DMS153 treated with DMSO at 0.1 percent for 48 hours (cell line): ENCODE measurements around the gene DOP1A.
A peak's percentile ranks its signal among the peaks of the same experiment; 100 is the strongest.
"Not testable (repeated sequence)": the region's sequence is repeated elsewhere in the genome, so short reads cannot be mapped to it uniquely, and the experiment has no call there.

Source experiments
- DNase-seq: peaks from one replicate; lab custom pipeline; 2025; ENCODE audit not compliant: unreplicated experiment; lab: John Stamatoyannopoulos, UW

Gene DOP1A

DNA sequence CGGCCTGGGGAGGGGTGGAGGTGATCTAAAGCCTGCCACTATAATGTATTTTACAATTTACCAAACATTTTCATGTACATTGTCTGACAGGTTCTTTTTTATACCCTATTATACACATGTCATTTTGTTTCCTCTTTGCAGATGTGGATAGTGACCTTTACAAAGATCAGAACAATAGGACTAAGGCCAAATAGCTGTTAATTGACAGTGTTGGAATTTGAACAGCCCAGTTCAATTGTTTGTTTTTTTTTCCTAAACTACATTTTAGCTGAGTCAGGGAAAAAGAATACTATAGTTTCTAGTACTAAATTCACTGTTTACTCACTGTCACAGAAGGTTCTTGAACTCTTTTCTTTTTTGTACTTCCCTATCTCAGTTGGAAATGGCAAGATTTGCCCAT is 85.4 kb downstream of the DOP1A start:
- DNase-seq: no peak

DNA sequence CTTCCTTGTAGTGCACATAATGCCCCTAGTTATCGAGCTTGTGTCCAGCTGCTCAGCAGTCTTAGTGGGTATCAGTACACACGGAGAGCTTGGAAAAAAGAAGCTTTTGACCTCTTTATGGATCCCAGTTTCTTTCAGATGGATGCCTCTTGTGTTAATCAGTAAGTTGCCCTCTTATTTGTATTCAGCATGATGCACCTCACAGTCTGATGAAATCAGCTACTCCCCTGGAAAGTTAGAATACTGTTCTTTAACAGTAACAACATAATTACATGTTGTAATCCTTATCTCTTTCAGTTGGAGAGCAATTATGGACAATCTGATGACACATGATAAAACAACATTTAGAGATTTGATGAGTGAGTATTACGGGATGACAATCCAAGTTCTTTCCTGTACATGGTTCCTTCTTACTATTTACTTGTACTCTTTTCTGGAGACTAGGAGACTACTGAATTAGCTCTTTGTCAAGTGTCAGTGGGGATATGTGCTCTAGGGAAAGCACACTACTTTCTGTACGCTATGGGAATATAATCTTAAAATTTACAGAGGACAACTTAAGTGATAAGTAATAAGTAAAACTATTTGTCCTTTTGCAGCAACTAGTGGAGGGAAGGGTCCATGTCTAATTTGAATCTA is 86.5 kb downstream of the DOP1A start:
- DNase-seq: no peak

DNA sequence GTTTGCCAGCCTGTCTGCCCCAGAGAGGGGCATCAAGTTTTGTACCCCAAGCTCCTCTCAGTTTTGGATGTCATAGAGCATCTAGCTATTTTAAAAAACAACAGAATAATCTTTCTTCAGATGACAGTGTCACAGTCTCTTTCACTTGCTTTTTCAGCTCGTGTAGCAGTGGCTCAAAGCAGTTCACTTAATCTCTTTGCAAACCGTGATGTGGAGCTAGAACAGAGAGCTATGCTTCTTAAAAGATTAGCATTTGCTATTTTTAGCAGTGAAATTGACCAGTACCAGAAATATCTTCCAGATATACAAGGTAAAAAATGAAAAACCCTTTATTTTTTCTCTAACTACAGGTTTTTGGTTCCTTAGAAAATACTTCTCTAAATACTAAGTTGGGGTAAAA is 88.3 kb downstream of the DOP1A start:
- no peak for DNase-seq

DNA sequence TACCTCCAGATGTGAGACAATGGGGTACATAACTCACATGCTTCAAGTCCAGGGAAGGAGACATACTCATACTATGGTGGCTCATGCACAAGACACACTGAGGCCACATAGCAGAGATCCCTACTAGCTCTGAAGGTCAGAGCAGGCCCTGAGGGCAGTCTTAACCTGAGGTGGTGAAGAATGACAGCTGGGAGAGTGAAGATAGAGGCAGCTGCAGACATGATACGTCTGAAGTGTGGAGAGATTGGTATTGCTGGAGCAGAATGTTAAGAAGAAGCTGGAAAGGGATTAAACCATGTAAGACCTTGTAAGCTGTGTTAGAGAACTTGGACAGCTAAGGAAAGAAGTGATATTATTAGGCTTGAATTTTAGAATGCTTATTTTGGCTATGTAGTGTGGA is 92.7 kb downstream of the DOP1A start:
- DNase-seq: no peak

DNA sequence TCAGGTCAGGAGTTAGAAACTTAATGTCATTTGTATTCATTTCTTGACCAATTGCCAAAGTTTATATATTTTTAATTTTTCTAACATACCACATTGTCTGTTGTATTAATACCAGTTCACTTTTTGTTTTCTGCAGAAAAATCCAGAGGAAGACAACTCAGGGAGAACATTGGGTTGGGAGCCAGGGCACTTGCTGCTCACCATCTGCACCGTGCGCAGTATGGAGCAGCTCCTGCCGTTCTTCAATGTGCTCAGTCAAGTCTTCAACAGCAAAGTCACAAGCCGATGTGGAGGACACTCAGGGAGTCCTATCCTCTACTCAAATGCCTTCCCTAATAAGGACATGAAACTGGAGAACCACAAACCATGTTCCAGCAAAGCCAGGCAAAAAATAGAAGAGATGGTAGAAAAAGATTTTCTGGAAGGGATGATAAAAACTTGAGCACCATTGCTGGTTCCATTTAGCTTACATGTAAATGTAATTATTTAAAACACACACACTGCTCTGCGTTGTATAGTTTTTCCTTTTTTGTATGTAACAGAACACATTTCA is 100.3 kb downstream of the DOP1A start:
- DNase-seq: no peak

DNA sequence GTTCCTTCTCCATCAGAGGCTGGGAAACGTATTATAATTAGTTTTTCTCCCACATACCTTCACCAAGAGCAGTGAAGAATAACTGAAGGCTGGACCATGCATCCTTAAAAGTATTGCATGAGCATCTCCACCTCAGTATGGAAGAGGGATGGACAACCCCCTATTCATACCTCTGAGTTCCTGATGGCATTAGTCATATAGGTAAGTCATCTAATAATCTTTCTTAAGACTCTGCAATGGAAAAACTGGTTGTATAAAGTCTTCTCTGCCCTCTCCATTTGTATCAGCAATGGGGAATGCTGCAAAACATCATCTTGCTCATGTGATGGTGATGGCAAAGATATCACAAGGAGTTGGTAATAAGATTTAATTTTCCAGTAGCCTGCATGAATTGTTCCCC is 101.1 kb downstream of the DOP1A start:
- no peak for DNase-seq

DNA sequence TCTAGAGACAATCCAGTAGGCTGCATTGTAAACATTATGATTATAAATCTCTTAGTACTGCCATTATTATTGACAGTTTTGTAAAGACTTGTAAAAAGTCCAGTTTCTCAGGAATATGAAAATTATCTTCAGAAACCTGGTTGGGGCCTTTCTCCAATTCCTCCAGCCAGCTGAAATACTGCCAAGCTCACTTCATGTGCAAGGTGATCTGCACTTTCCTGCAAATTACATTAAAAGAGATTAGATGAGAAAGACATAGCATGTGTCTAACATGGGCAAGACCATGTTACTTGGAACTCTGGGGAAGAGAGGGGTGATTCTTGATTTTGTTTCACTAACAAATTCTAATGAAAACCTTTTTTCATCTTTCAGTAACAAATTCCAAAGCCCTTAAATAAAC is 101.6 kb downstream of the DOP1A start:
- DNase-seq: no peak

DNA sequence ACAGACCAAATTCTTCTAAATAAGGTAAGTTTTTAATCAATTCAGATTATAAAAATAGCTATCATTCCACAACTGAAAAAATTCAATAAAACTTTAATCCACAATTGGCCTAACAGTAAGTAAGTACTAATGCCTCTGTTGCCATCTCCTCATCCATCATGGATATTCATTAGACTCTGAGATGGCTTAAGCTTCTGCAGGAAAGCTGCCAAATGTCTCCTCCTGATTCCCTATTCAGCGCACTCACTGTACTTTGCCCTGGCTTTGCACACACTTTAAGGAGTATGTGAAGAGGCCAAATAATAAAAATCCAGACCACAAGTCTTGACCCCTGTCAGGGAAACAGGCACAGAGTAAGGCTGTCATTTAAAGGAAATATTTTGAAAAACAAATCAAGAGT is 102.0 kb downstream of the DOP1A start:
- no peak for DNase-seq

DNA sequence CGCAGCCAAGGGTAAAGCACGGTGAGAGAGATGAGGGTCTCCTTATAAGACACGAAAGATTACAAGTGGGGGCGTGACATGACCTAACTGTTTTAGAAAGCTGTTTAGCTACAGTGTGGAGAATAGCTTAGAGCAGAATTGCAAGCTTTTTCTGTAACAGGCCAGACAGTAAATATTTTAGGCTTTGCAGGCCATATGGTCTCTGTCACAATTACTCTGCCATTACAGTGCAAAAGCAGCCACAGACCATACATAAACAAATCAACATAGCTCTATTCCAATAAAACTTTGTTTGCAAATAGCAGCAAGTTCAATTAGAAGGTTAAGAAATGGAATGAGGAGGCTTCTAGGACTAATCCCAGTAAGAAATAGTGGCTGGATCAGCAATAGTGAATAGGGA is 108.8 kb downstream of the DOP1A start:
- DNase-seq: no peak

DNA sequence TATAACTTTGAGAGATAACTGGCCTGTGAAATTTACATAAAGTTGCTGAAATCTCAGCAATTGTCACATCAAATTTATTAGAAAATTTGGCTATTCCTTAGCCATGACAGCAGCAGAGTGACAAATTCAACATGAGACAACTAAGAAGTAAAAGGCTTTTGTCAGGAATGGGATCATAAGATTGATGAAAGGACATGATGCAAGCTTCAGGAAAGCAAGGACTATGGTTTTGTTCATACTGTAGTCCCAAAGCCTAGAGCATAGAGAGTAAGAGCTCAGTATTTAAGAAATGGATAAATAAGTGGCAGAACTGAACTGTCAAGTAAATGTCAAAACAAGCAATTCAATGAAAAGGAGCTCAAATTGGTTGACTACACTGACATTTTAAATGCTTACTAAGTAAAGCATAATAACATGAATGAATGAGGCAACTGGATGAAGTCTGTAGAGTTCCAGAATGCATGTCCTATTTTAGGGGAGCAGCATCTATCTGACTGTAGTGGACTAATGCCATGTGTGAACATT is 113.0 kb downstream of the DOP1A start:
- no peak for DNase-seq

DNA sequence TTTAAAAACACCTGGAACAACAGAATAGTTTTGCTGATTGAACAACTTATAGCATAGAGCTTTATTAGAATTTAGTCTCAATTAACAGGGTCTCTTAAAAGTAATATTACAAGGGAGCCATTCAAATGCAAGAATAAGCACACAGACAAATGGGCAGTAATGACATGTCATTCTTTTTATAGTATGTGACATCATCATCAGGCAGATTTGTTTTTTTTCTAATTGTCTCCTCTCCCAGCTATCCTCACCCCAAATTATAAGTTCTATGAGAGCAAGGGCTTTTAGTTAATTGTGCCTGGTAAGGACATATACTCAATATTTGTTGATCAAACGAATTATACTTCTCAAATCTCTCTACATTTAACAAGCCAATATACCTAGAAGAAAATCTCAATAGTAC is 114.6 kb downstream of the DOP1A start:
- no peak for DNase-seq

DNA sequence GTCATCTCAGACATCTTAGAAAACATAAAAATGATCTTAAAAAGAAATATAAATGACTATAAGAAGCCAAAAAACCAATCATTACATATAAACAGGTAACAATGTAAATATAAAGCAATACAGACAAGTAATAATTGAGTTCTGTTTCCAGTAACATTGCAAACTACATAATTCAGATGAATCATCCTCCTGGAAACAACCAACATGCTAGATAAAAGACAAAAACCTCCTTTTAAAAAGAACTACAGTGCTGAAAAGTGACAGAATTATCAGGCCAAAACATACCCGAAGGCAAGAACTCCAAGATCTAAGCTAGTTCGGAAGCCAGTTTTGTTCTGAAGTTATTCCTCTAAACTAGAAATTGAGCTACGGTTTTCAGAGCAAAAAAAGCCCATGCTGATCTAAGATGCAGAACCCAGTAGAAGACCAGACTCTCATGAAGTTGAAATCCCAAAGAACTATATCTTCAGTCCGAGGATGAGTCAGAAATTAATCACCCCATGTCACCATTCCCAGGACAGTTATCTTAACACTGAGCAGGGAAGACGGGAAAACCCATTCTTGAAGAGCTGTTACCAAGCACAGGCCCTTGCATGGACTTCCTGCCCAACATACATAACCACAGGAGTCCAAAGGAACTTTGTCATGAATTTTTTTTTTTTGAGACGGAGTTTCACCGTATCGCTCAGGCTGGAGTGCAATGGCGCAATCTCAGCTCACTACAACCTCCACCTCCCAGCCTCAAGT is 115.8 kb downstream of the DOP1A start:
- DNase-seq: no peak

DNA sequence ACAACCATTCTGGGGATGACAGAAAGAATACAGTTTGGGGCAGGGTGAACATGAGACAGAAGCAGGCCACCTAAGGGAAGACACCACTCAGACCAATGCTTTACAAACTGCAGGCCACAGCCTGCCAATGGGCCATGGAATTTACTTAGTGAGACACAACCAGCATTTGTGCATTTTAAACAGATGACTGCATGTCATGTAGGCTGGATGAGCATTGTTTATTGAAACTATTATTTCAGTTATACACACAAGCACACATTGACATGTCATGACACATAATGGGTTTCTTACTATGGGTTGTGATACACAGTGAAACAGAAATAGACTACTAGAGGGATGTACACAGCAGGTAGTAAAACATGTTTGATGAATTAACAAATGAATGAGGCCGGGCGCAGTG is 117.6 kb downstream of the DOP1A start:
- no peak for DNase-seq

DNA sequence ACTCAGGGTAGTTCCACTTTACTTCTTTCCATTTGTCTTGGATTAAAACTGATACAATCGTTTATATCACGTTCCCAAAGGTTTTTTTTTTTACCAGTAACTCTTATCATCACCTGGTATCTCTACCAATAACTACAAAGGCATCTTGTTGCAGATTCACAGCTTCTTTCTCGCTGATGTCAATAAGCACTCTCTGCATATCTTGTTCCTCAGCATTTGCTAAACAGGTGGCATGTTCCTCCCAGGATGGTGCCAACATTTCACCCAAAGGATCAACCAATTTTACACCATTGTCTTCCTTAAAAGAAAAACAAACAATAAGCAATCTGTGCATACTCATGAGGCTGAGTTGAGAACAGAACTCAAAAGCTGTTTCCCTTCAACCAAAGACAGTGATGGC is 121.0 kb downstream of the DOP1A start:
- DNase-seq: no peak

DNA sequence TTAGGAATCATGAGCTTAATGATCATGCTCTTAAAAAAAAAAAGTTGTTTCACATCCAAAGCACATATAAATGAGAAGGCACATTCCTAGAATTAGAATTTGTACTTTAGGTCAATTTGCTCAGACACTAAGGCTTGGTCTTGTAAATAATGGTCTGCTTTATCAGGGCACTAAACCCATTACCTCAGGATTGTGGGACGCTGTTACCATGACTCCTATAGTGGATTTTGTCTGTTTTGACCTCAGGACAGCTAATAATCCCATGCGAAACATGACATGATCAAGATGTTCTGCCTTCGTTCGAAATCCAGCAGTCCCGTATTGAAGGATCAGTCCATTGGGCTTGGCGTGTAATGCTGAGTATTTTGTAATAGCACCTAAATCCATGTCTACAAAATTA is 123.2 kb downstream of the DOP1A start:
- DNase-seq: no peak

DNA sequence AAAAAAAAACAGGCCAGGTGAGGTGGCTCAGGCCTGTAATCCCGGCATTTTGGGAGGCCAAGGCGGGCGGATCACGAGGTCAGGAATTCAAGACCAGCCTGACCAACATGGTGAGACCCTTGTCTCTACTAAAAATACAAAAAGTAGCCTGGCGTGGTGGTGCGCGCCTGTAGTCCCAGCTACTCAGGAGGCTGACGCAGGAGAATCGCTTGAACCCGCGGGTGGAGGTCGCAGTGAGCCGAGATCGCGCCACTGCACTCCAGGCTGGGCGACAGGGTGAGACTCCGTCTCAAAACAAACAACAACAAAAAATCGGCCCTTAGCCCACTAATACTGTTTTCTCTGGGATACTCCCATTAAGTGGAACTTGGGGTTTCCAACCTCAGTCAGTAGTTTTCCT is 124.5 kb downstream of the DOP1A start:
- DNase-seq: not testable (repeated sequence)

DNA sequence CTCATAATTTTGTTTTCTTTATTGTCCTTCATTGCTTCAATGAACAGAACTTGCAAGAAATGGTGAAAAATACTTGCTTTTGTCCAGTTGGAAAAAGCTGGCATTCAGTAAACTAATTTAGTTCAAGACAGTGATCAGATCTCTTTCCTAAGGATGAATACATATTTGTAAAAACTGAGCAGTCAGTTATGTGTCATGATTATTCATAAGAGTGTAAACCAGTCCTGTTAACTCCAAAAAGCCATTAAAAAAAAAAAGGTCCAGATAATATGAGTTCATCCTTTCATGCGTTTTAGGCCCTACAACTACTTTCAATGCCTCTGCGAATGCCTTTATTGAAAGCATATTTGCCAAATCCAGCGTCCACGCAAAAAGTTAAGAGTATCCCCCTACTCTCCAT is 125.0 kb downstream of the DOP1A start:
- no peak for DNase-seq

DNA sequence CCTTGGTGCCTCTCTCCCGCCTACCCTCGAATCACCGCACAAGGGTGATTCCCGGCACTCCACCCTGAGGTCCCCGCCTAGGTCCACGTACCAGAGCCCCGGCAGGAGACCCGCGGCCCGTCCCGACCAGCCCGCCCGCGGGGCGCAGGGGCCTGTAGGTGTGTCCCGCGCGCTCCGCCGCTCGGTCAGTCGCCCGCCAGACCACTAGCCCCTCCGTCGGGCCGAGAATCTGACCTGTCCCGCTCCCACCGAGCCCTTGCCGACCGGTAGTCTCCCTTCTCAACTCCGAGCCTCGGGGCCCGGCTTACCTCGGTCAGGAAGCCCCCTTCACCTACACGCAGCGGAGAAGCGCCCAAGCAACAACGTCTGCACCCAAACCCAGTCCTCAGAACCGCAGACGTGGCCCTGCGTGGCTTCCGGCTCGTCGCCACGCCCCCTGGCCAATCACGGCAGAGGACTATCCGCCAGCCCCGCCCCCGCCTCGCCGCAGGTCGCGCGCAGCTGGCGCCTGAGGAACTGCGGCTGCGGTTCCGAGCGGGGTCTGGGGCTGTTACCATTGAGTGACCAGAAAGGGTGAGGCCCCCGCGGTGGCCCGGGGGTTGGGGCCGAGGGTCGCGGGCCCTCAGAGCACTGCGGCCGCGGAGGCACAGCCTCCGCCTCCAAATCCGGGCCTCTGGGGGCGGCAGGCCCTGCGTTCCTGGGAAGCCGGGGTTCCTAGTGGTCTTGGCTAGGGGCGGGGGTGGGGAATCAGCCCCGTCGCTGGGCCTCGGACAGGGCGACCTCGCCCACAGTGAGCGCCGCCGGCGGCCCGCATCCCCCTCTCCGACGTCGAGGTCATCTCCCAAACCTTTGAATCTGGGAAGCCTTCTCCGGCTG is 125.6 kb downstream of the DOP1A start, which contains the start of the genes PGM3 and RWDD2A:
PGM3 (minus strand) TSS at position 395 of the 876 bp plus-strand sequence. CDS start 2,253 bp downstream, outside the sequence.
RWDD2A (plus strand) TSS at position 487 of the 876 bp plus-strand sequence. CDS start 1,095 bp downstream, outside the sequence.
- DNase-seq: peak; percentile 85

DNA sequence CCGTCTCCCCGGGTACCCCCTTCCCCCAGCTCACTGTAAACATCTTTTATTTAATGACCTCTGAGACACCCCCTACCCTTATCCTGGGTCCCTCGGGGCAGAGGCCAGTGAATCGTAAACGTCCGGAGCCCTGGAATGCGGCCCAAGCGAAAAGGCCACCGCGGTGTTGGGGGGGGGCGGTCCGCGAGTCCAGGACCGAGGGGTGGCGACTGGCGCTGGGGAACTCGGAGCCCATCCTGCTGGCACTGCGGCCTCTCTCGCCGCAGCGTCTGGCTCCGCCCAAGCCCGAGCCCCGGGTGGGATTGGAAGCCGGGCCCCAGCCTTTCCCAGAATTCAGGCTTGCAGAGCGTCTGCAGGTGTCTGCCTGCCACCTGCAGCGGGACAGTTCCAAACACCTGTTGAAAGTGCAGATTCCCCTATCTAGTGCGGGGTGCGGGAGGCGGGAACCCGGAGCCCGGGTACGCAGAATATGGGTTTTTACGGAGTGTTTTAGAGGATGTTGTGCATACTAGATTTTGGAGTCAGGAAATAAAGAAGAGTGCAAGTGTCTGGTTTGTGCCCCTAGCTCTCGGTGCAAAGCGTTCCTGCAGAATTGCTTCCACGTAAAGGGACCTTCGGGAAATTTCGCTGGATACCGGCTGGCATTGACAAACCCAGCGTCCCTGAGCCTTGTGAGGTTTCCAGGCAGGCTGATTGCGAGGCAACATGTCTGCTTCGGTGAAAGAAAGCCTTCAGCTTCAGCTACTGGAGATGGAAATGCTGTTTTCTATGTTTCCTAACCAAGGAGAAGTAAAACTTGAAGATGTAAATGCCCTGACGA is 126.5 kb downstream of the DOP1A start:
- peak; percentile 66 for DNase-seq

DNA sequence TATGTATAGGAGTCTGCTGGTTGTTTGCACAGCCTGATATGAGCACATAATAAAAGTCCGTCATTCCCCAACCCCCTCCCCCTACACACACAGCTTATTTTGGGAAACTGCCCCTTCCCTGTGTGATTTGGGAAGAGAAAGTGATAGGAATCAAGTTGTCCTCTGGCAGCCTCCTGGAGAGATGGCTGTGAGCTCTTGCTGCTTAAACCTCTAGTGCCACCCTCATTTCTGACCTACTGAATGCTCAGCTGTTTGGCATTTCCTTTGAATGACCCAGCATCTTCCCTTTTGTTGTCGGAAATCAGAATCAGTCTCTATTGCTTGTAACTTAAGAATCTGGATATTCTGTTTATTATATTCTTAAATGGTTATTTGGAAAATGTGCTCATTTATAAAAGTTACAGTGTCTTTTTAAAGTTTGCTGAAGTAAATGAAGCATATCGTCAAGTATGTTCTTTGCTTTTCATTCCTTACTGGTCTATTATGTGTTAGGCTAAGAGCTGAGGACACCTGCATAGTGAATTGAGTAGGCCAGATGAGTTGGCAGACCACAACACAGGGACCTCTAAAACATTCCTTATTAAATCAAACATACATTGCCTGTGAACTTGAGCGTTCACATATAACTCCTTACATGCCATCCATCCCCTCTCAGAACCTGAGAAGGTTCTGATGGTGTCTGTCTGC is 131.2 kb downstream of the DOP1A start:
- no peak for DNase-seq
